ENCODE data around the gene FOXS1. TPM values are rescaled to one million over a fixed set of nuclear protein-coding genes. Genes with fewer than 3 reads are reported as not detected.

The FOXS1 gene
- total RNA-seq, 1 donor from 2014 or later = 3.3 TPM

DNA sequence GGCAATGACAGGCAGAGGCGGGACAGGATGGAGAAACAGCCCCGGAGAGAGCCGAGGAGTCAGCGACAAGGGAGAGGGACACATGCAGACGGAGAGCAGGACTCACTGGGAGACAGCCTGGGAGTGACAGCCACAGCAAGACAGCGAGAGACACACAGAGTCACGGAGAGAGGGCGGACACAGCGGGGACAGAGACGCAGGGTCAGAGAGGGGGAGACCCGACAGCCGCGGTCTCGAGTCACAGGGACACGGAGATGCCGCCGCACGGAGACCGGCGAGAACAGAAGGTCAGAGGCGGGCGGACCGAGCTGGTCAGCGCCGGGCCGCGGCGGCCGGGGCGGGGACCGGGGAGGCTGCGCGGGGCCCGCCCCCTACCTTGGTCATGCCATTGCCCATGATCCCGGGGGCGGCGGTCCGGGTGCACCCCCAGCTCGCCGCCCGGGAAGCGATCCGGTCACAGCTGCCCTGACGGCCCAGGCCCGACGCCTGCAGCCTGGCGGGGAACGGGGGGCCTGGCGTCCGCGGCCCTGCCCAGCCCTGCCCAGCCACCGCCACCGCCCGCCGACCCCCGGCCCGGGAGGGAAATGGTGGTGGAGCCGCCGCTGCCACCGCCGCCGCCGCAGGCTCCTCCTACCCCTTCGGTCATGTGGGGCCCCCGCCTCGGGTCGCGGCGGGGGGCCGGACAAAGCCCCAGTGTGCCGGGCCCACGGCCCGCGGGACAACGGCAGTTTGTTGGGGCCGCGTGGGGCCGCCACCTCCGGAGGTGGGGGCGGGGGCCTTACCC lies 24.7 kb upstream of the FOXS1 start, which contains the start of the genes DUSP15 and TTLL9:
DUSP15 (minus strand) TSS at position 586 of the 784 bp plus-strand sequence; CDS start at position 396, 190 bp downstream.
TTLL9 (plus strand) TSS at position 693 of the 784 bp plus-strand sequence. CDS start 493 bp downstream, outside the sequence.
- Histone ChIP-seq H3K4me3 (peak within 1 kb of the TSS; percentile 68), H3K4me1 (peaks cover 11% of the 10 kb centered on the region), H3K27ac (peak within 1 kb of the TSS; percentile 58), H3K27me3 (no peaks in the 10 kb centered on the region), H3K36me3 (no peaks in the 10 kb centered on the region), H3K9me3 (no peaks in the 10 kb centered on the region)
- DNase-seq (peak; percentile 82), ATAC-seq (peak; percentile 93)
- intact Hi-C loops (cut with DNase I) = no loop called here
- TF ChIP-seq, protein P1, sequence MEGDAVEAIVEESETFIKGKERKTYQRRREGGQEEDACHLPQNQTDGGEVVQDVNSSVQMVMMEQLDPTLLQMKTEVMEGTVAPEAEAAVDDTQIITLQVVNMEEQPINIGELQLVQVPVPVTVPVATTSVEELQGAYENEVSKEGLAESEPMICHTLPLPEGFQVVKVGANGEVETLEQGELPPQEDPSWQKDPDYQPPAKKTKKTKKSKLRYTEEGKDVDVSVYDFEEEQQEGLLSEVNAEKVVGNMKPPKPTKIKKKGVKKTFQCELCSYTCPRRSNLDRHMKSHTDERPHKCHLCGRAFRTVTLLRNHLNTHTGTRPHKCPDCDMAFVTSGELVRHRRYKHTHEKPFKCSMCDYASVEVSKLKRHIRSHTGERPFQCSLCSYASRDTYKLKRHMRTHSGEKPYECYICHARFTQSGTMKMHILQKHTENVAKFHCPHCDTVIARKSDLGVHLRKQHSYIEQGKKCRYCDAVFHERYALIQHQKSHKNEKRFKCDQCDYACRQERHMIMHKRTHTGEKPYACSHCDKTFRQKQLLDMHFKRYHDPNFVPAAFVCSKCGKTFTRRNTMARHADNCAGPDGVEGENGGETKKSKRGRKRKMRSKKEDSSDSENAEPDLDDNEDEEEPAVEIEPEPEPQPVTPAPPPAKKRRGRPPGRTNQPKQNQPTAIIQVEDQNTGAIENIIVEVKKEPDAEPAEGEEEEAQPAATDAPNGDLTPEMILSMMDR (IDR thresholded peaks at IDR 0.05) = no peak

DNA sequence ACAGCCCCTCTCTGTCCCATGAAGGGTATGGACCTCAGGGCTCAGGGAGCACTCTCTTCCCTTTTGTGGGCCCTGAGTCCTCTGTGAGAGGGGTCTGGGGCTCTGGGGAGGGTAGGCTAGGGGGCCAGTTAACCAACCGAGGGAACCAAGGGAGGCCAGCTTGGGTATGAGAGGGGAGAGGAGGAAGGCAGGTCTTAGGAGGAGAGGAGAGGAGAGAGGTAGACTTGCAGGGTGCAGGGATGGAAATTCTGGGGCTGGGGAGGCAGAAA lies 24.2 kb upstream of the FOXS1 start:
- DNase-seq = no peak
- TF ChIP-seq, protein P1 (IDR thresholded peaks at IDR 0.05) = no peak
- ATAC-seq = no peak
- no peaks in the 10 kb centered on the region for H3K9me3 ChIP-seq
- peak overlapping the region; percentile 68 for H3K4me3 ChIP-seq
- intact Hi-C loops (cut with DNase I) = no loop called here
- no peaks in the 10 kb centered on the region for H3K36me3 ChIP-seq
- H3K27me3 ChIP-seq = no peaks in the 10 kb centered on the region
- no peak overlapping the region for H3K27ac ChIP-seq
- peaks cover 11% of the 10 kb centered on the region for H3K4me1 ChIP-seq

DNA sequence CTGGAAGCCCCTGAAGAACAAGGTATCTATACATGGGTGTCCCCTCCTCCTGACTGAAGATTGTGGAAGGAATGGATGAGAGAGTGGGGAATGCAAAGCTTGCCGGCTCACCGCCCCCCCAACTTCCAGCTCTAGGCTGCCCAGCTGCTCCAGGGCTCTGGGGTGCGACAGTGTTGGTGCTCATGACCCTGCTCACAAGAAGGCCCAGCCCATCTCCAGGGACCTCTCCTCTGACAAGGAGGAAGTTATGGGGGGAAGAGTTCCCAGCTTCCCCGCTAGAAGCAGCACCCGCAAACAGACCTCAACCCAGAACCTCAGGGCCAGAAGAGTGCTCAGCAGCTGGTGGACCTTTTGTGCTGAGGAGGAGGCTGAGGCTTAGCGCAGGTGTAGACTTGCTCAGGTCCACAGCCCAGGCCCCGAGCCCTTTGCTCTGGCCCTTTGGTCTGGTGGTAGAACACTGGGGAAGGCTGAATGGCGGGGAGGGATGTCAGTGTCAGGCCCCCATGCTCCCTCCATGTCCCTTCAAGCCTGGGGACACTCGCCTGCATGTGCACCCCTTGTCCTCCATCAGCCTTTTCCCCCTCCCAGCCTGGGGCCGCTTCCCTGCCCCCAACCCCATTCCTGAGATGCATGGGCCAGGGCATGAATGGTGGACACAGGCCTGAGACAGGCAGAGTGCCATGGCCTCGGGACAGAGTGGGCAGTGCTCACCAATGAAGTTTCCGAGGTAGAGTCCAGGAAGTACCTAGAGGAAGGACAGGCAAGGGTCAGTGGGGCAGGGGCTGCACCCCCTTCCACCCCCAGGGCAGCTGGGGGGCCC lies 23.7 kb upstream of the FOXS1 start:
- H3K36me3 ChIP-seq = no peaks in the 10 kb centered on the region
- H3K27me3 ChIP-seq = no peaks in the 10 kb centered on the region
- TF ChIP-seq, protein P1 (IDR thresholded peaks at IDR 0.05) = no peak
- DNase-seq = no peak
- H3K4me1 ChIP-seq = peaks cover 11% of the 10 kb centered on the region
- no peak for ATAC-seq
- no peak overlapping the region for H3K27ac ChIP-seq
- peak overlapping the region; percentile 68 for H3K4me3 ChIP-seq
- no peaks in the 10 kb centered on the region for H3K9me3 ChIP-seq
- intact Hi-C loops (cut with DNase I) = no loop called here

DNA sequence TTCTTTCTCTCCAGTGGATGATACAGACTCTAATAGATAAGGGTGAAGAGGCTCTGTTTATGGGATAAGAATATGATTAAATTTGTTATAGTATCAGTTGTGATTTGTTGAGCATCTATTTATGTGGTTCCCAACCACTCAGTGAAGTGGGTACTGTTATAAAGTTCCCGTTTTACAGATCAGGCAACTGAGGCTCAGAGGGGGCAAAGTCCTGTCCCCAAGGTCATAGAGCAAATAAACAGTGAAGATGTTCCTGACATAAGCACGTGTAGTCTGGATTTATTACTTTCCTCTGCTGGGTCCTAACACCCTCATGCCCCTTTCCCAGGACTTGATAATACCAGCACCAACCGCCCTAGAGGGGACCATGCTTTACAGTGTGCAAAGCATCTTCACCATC lies 20.8 kb upstream of the FOXS1 start:
- no peak overlapping the region for H3K27ac ChIP-seq
- ATAC-seq (no peak), DNase-seq (no peak)
- TF ChIP-seq, protein P1 (IDR thresholded peaks at IDR 0.05) = no peak
- H3K27me3 ChIP-seq = no peaks in the 10 kb centered on the region
- H3K9me3 ChIP-seq = no peaks in the 10 kb centered on the region
- no peaks in the 10 kb centered on the region for H3K36me3 ChIP-seq
- intact Hi-C loops (cut with DNase I) = no loop called here
- no peak overlapping the region for H3K4me3 ChIP-seq
- H3K4me1 ChIP-seq = peaks cover 12% of the 10 kb centered on the region

DNA sequence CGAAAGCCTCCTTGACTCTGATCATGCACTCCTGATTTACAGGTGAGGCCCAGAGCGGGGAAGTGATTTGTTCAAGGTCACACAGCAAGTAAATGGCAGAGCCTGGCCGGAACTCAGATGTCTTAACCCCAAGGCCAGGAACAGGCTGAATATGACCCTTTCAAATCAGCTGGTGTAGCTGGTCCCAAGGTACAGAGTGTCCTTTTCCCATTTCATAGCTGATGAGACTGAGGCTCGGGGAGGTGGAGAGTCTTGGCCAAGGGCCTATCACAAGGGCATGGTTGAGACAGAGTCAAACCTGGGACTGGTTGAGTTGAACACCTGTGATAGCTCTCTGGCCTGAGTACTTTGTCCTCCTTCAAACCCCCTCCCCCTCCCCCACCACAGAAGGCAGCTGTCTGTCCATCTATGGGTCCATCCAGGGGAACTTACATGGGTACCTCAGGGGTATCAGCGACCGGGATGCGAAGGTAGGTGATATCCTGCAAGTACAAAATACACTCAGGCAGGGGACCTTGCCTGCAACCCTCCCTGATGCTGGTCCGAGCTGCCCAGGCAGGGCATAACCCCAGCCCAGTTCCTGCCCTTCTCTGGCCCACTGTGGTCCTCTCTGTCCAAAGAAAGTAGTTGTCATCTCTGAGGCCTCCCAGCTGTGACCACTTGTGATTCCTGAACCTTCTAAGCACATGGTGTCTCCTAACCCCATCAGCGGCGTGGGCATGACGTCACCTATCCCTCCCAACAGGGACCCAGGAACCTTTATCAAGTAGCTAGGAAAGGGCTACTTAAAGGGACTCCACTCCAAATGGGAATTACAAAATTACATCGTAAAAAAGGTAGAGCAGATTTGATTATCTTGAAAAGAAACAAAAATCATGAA lies 19.4 kb upstream of the FOXS1 start:
- H3K4me1 ChIP-seq = peaks cover 16% of the 10 kb centered on the region
- H3K36me3 ChIP-seq = no peaks in the 10 kb centered on the region
- TF ChIP-seq, protein P1 (IDR thresholded peaks at IDR 0.05) = no peak
- intact Hi-C loops (cut with DNase I) = no loop called here
- H3K9me3 ChIP-seq = no peaks in the 10 kb centered on the region
- no peak for DNase-seq
- peaks cover 9% of the 10 kb centered on the region for H3K27me3 ChIP-seq
- ATAC-seq = no peak
- no peak overlapping the region for H3K27ac ChIP-seq
- no peak overlapping the region for H3K4me3 ChIP-seq

Measured in upper lobe of right lung (tissue), 1 donor.